ENCODE results near the gene B4GALNT1. TPM values are rescaled to one million over a fixed set of nuclear protein-coding genes. Genes with fewer than 3 reads are reported as not detected.
A peak's percentile ranks its signal among the peaks of the same experiment; 100 is the strongest.

The B4GALNT1 gene
- total and polyA plus RNA-seq, 9 of the 15 experiments (the other 6 are each of a cell fraction or from before 2014, with no cell fraction given), result 1.0 to 32.2 (median 9.8) TPM

DNA sequence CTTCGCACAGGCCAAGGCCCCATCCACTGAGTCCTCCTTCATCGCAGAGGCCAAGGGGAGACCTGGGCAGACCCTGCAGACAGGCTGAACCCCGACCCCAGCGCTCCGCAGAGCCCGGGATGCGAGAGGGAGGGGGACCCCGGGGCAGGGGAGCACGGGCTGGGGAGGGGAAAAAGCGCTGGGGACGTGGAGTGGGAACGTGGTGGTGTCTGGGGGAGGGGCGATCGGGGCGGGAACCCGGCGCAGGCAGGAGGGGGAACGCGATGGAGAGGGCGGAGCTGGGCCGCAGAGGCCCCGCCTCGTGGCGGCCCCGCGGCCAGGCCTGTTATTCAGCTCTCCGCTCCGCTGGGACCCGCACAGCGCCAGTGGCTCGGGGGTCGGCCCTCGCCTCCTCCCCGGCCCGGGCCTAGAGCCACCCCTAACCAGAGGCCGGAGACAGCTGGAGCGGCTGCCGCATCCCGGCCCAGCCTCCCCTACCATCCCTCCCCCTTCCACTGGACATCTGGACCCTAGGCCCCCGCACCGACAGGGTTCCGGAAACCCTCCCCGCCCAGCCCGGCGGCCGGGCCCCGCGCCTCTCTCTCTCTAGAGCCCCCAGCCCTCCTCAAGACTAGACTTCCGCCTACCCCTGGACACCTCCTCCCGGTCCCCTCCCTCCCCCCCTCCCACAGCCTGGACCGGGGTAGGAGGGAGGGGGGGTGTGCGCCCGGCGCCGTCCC lies 21.7 kb downstream of the B4GALNT1 start, which contains the start of gene ARHGEF25 (continued):
- TF ChIP-seq ZNF347 (CRISPR knock-in tag; IDR thresholded peaks at IDR 0.05; ENCODE audit: low read depth) (no peak), NR3C1 (CRISPR knock-in tag; IDR thresholded peaks at IDR 0.05) (no peak), CEBPZ (IDR thresholded peaks at IDR 0.05; ENCODE audit: borderline replicate concordance, low read depth, low read length) (no peak), CC2D1A (IDR thresholded peaks at IDR 0.05) (no peak), TSC22D4 (tag; IDR thresholded peaks at IDR 0.05) (no peak), L3MBTL2 (IDR thresholded peaks at IDR 0.05) (peak; percentile 27; the same call in 1 of the 2 replicates), ZFP91 (CRISPR knock-in tag; IDR thresholded peaks at IDR 0.05) (no peak), SRSF9 (IDR thresholded peaks at IDR 0.05; ENCODE audit: borderline replicate concordance, low read depth, low read length) (no peak), ZNF354B (CRISPR knock-in tag; IDR thresholded peaks at IDR 0.05) (no peak), BHLHE40 (IDR thresholded peaks at IDR 0.05; ENCODE audit: low read length) (no peak), MAZ (CRISPR knock-in tag; conservative IDR thresholded peaks at IDR 0.05 in 1 of 2, IDR thresholded peaks at IDR 0.05 in 1 of 2) (peak; percentile 76 to 94; a peak in 3 of 4 replicates)
- TF ChIP-seq, protein P1, sequence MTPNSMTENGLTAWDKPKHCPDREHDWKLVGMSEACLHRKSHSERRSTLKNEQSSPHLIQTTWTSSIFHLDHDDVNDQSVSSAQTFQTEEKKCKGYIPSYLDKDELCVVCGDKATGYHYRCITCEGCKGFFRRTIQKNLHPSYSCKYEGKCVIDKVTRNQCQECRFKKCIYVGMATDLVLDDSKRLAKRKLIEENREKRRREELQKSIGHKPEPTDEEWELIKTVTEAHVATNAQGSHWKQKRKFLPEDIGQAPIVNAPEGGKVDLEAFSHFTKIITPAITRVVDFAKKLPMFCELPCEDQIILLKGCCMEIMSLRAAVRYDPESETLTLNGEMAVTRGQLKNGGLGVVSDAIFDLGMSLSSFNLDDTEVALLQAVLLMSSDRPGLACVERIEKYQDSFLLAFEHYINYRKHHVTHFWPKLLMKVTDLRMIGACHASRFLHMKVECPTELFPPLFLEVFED (CRISPR knock-in tag; conservative IDR thresholded peaks at IDR 0.05), result no peak
- TF ChIP-seq, protein P2, sequence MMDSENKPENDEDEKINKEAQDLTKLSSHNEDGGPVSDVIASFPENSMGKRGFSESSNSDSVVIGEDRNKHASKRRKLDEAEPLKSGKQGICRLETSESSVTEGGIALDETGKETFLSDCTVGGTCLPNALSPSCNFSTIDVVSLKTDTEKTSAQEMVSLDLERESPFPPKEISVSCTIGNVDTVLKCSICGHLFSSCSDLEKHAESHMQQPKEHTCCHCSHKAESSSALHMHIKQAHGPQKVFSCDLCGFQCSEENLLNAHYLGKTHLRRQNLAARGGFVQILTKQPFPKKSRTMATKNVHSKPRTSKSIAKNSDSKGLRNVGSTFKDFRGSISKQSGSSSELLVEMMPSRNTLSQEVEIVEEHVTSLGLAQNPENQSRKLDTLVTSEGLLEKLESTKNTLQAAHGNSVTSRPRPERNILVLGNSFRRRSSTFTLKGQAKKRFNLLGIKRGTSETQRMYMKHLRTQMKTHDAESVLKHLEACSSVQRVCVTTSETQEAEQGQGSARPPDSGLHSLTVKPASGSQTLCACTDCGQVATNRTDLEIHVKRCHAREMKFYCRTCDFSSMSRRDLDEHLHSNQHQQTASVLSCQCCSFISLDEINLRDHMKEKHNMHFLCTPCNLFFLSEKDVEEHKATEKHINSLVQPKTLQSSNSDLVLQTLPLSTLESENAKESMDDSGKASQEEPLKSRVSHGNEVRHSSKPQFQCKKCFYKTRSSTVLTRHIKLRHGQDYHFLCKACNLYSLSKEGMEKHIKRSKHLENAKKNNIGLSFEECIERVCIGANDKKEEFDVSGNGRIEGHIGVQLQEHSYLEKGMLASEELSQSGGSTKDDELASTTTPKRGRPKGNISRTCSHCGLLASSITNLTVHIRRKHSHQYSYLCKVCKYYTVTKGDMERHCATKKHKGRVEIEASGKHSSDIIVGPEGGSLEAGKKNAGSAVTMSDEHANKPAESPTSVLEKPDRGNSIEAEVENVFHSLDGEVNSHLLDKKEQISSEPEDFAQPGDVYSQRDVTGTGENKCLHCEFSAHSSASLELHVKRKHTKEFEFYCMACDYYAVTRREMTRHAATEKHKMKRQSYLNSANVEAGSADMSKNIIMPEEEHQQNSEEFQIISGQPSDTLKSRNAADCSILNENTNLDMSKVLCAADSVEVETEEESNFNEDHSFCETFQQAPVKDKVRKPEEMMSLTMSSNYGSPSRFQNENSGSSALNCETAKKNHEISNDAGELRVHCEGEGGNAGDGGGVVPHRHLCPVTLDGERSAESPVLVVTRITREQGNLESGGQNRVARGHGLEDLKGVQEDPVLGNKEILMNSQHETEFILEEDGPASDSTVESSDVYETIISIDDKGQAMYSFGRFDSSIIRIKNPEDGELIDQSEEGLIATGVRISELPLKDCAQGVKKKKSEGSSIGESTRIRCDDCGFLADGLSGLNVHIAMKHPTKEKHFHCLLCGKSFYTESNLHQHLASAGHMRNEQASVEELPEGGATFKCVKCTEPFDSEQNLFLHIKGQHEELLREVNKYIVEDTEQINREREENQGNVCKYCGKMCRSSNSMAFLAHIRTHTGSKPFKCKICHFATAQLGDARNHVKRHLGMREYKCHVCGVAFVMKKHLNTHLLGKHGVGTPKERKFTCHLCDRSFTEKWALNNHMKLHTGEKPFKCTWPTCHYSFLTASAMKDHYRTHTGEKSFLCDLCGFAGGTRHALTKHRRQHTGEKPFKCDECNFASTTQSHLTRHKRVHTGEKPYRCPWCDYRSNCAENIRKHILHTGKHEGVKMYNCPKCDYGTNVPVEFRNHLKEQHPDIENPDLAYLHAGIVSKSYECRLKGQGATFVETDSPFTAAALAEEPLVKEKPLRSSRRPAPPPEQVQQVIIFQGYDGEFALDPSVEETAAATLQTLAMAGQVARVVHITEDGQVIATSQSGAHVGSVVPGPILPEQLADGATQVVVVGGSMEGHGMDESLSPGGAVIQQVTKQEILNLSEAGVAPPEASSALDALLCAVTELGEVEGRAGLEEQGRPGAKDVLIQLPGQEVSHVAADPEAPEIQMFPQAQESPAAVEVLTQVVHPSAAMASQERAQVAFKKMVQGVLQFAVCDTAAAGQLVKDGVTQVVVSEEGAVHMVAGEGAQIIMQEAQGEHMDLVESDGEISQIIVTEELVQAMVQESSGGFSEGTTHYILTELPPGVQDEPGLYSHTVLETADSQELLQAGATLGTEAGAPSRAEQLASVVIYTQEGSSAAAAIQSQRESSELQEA (IDR thresholded peaks at IDR 0.05; ENCODE audit: low read depth), result no peak
